Hematopoietic multipotent progenitor cell (in vitro differentiated cells): ENCODE results near the gene ZNF81. TPM values are rescaled to one million over a fixed set of nuclear protein-coding genes. Genes with fewer than 3 reads are reported as not detected.
"Not testable (repeated sequence)": the region's sequence is repeated elsewhere in the genome, so short reads cannot be mapped to it uniquely, and the experiment has no call there.

Experiments
- DNase-seq, 3 donors: peaks; one replicate each; pipeline ENCODE4 v3.0.0-alpha.2; 2011 to 2015; ENCODE audit warnings: low read depth in 2 of 3, low spot score in 2 of 3
- total RNA-seq: library from RNA; depleted of rRNA; stranded (reverse); fragments of >200 nt; gene quantifications from one replicate; pipeline ENCODE4 v1.2.3, GENCODE V29; 2012

The ZNF81 gene
- total RNA-seq, 1 donor = 3.8 TPM

- DNase-seq = no peak
These were observed 90.5 kb downstream of the ZNF81 start for GRCh38 chrX:47927212-47927611.

- not testable (repeated sequence) for DNase-seq
These were observed 95.3 kb downstream of the ZNF81 start for GRCh38 chrX:47931970-47932369.

DNA sequence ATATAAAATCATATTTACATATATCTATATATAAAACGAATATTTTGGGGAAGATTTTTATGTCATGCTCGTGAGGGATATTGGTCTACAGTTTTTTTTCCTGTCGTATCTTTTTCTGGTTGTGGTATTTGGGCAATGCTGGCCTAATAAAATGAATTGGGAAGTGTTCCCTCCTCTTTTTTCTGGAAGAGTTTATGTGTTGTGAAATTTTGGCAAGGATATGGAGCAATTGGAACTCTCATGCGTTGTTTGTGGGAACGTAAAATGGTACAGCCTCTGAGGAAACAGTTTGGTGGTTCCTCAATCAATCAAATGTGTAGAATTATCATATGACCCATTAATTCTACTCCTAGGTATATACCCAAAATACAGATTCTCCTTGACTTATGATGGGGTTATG, 97.2 kb downstream of the ZNF81 start:
- no peak for DNase-seq

- peak in 2 of 3 donors; percentile 74 to 89 for DNase-seq
These were observed 99.7 kb downstream of the ZNF81 start for GRCh38 chrX:47936224-47936939.

DNA sequence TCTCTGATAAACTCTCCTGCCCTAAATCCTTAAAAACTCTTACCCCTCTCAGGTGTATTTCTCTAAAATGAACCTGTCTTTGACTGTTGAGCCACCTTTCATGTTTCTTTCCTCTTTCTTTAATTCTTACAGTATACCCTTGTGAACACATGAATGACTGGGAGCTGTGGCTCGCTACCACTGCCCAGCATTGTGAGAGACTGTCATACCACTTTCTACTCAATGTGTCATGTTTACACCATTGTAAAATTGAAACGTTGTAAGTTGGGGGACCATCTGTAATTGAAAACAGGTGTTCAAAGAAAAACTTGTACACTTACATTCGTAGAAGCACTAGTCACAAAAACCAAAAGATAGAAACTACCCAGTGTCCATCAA, 100.2 kb downstream of the ZNF81 start:
- no peak for DNase-seq

- no peak for DNase-seq
These were observed 103.7 kb downstream of the ZNF81 start for GRCh38 chrX:47940448-47940847.

GRCh38 chrX:47941423-47941822, 104.7 kb downstream of the ZNF81 start:
- no peak for DNase-seq

DNA sequence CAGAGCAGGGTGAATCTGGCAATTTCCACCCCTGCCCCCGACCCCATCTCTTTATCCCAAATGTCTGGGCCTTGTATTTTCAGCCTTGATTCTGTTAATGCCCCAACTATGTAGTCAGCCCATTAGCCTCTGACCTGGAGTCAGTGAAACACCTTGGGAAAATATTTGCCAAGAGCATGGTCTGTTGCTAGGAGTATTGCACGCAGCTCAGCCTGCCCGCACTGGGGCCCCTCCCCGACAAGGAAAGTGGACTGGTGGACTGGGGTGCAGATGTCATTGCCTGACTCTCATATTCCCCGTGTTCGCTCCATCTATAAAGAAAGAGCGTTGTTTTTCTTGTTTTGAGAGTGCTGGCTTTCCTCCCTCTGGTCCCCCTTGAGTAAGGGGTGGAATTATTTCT, 118.6 kb downstream of the ZNF81 start:
- DNase-seq = not testable (repeated sequence)

DNA sequence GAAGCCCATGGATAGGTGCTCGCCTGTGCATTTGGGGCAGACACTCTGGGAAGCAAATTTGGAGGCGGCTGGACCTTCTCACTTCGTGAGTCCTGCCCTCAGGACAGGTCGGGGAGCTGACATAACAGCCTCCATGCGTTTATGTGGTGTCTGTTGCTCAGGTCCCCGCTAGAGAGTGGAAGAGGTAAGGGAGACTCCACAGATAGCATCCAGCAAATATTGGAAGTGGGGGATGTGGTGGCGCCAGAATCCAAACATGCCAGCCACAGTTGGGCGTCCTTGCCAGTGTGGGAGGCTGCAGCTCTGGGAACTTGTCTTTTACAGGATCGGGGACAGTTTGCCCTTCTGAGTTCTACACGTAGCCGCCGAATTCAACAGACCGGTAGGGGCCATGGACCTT, 119.3 kb downstream of the ZNF81 start:
- no peak for DNase-seq

DNA sequence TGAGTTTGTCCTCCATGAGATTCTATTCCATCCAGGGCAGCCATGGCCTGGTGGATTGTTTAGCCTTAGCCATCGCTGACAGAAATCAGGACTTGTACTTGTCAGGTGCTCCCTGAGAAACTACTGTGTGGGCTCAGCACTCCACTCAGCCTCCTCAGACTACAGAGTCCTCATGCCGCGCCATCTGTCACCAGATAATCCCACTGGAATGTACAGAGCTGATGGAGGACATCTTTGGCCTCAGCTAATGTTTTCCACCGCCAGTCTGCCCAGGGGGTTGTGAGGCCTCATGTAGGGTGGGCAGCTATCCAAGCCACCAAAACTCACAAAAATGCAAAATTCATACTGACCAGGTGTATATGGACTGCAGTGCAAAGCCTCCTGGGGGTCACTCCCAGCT, 121.5 kb downstream of the ZNF81 start:
- DNase-seq = not testable (repeated sequence)

DNA sequence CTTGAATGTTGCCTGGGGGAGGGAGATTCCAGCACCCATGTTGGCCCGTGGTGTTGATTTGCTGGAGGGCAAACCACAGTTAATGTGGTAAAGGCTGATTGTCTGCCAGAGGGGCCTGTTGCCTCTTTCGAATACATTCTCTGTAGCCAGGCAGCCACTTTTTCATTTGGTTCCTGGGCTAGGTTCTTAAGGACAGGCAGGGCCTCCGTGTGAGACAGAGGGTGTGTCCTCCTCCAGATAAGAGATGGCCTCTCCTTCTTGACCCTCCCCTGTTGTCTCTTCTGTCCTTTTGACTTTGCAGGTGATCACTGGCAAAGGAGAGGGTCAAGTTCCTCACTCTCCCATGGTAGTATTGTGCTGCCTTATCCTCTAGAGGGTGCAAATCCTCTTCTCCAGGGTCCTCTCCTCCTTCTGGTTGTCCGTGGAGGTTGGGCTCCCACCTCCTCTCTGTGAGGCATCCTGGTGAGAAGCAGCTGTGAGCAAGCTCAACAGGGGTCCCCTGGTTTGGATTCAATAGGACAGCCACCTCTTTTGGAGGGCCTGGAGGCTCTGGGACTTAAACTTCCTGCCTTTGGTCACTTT, 122.2 kb downstream of the ZNF81 start:
- peak in 1 of 3 donors; percentile 61 for DNase-seq

DNA sequence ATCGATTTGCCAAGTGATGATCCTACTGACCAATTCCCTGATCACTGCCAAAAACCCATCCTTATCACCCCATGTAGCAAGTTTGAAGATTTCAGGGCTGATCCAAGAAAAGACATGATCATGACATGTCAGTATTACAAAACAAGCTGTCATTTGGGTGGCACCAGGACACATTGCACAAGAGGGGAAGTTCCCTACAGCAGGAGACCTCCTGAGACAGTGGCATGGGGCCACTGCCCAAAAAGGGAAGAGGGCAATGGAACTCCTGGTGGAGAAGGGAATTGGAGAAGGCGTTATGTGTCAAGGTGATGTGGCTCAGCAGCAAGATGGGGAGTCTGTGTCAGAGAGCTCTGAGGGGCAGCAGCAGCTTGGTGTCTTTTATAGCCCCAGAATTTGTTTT, 123.7 kb downstream of the ZNF81 start:
- peak in 1 of 3 donors; percentile 4 for DNase-seq

- DNase-seq = not testable (repeated sequence)
These were observed 125.1 kb downstream of the ZNF81 start for GRCh38 chrX:47961830-47962229.

GRCh38 chrX:47965526-47965925, 128.8 kb downstream of the ZNF81 start:
- not testable (repeated sequence) for DNase-seq

Other genes with a start within 250 kb of the ZNF81 start
- gene SYN1, start 217.0 kb upstream of the ZNF81 start, total RNA-seq = 0.27 TPM
- gene CFP, start 207.0 kb upstream of the ZNF81 start, total RNA-seq = 23.7 TPM
- gene ELK1, start 186.3 kb upstream of the ZNF81 start, total RNA-seq = 25.9 TPM
- 257 TPM for gene UXT, start 177.7 kb upstream of the ZNF81 start, total RNA-seq
- 2.2 TPM for gene ZNF182, start 167.1 kb downstream of the ZNF81 start, total RNA-seq
- gene SPACA5, start 170.1 kb downstream of the ZNF81 start, total RNA-seq = not detected
- 1.3 TPM for gene ZNF630, start 234.7 kb downstream of the ZNF81 start, total RNA-seq